Measurements from ENCODE around the gene MED13L.

GRCh38 chr12:116160231-116160630, 117.3 kb downstream of the MED13L start:
- TF ChIP-seq CTCF (conservative IDR thresholded peaks at IDR 0.05; ENCODE audit: low read length), result no peak
- TF ChIP-seq EZH2phosphoT487 (IDR thresholded peaks at IDR 0.05; ENCODE audit: borderline replicate concordance, low read depth, low read length), result no peak

Data from OCI-LY7 (cell line).